ENCODE results near the gene TMEM165. TPM values are rescaled to one million over a fixed set of nuclear protein-coding genes. Genes with fewer than 3 reads are reported as not detected.

The TMEM165 gene
- total and polyA plus RNA-seq, 2 donors (not counting 3 experiments of a cell fraction or from before 2014, with no cell fraction given) = 144 to 177 TPM

GRCh38 chr4:55393461-55394320, 2.1 kb upstream of the TMEM165 start:
- Histone ChIP-seq H3K4me2 (ENCODE audit: insufficient read depth, low read length) (no peak overlapping the region), H3K4me3 (replicated peaks in 1 of 3; ENCODE audit: insufficient read depth in 1 of 3, low read depth in 1 of 3, low read length in 3 of 3) (no peak overlapping the region), H3K9me1 (replicated peaks; ENCODE audit: control insufficient read depth, extremely low read depth, insufficient read depth, low read length) (no peaks in the 10 kb centered on the region), H4K20me1 (replicated peaks; ENCODE audit: control insufficient read depth, extremely low read depth, insufficient read depth, low read length) (peaks cover 9% of the 10 kb centered on the region), H2AFZ (ENCODE audit: low read depth, low read length) (no peak overlapping the region), H3K27ac (ENCODE audit: insufficient read depth, low read depth, low read length) (no peak overlapping the region), H3K36me3 (ENCODE audit: control insufficient read depth in 2 of 2, extremely low read depth in 1 of 2, insufficient read depth in 2 of 2, low read length in 2 of 2) (peaks cover 0 to 4% of the 10 kb centered on the region in 2 experiments), H3K4me1 (ENCODE audit: control insufficient read depth, extremely low read depth, insufficient read depth, low read length) (peaks cover 8% of the 10 kb centered on the region), H3K9me3 (replicated peaks; ENCODE audit: control insufficient read depth, insufficient read depth, low read length) (no peaks in the 10 kb centered on the region), H3K9ac (replicated peaks; ENCODE audit: extremely low read depth, insufficient read depth, low read length) (no peak overlapping the region), H3K27me3 (ENCODE audit: control insufficient read depth in 2 of 2, insufficient read depth in 2 of 2, low read length in 2 of 2) (no peaks in the 10 kb centered on the region), H3K79me2 (ENCODE audit: control insufficient read depth, insufficient read depth, low read length) (peaks cover 29% of the 10 kb centered on the region)
- TF ChIP-seq JUN (IDR thresholded peaks at IDR 0.05; ENCODE audit: borderline replicate concordance, insufficient read depth, insufficient read length, low read depth) = no peak
- TF ChIP-seq CTCF (IDR thresholded peaks at IDR 0.05; ENCODE audit: extremely low read depth in 1 of 2, insufficient read depth in 1 of 2, low read depth in 1 of 2, low read length in 2 of 2) = no peak
- TF ChIP-seq POLR2AphosphoS5 (IDR thresholded peaks at IDR 0.05; ENCODE audit: insufficient read depth, low read depth, low read length) = no peak
- TF ChIP-seq EZH2 (IDR thresholded peaks at IDR 0.05; ENCODE audit: borderline replicate concordance, low read depth, low read length, severe bottlenecking) = no peak
- TF ChIP-seq MAX (IDR thresholded peaks at IDR 0.05; ENCODE audit: insufficient read depth, insufficient read length) = no peak
- TF ChIP-seq MYC (IDR thresholded peaks at IDR 0.05; ENCODE audit: low read depth, low read length) = no peak
- no peak for TF ChIP-seq POLR2A (IDR thresholded peaks at IDR 0.05; ENCODE audit: low read depth, low read length)
- TF ChIP-seq FOS (IDR thresholded peaks at IDR 0.05; ENCODE audit: borderline replicate concordance, insufficient read depth, low read length) = no peak
- ChIA-PET POLR2A (no interaction called here), CTCF (interaction anchor here (1.4 to 3.0 kb wide), 3 partner anchors 48 to 423 kb away, joined by 6 to 10 read pairs (median 8); partner anchors contain the start of gene SRD5A3)
- dilution Hi-C loops (cut with MboI; ENCODE audit: extremely low pct_ligation_motif_present, low sequenced_read_pairs) (no loop called here), intact Hi-C loops (cut with micrococcal nuclease) (no loop called here)
- FAIRE-seq (no peak), DNase-seq (ENCODE audit: low read depth, low spot score) (no peak)
- no TSS peak for BruUV-seq (replicated peaks)

Measured in endothelial cell of umbilical vein (primary cell).